Measurements from ENCODE around the gene FGF8. TPM values are rescaled to one million over a fixed set of nuclear protein-coding genes. Genes with fewer than 3 reads are reported as not detected.

FGF8 gene
- total and polyA plus RNA-seq, 2 of the 4 experiments (the other 2 are of a cell fraction), result 0.17 TPM; not detected in 1

- Histone ChIP-seq H3K9me3 (ENCODE audit: control insufficient read depth, insufficient read depth, low read length) (no peaks in the 10 kb centered on the region), H3K18ac (ENCODE audit: low read depth, low read length) (no peak overlapping the region), H3K4me1 (ENCODE audit: control insufficient read depth, insufficient read depth, low read length) (peaks cover 11% of the 10 kb centered on the region), H4K91ac (ENCODE audit: insufficient read depth, low read depth, low read length) (no peak overlapping the region), H3K14ac (replicated peaks; ENCODE audit: low read depth, low read length) (no peak overlapping the region), H4K5ac (ENCODE audit: low read depth, low read length) (no peak overlapping the region), H4K8ac (ENCODE audit: low read depth in 2 of 2, low read length in 2 of 2) (no peak overlapping the region), H2BK5ac (ENCODE audit: low read depth, low read length, poor library complexity, severe bottlenecking) (no peak overlapping the region), H2AK9ac (replicated peaks; ENCODE audit: low read depth, low read length, poor library complexity) (peak overlapping the region; percentile 75), H2BK20ac (ENCODE audit: low read depth, low read length) (no peak overlapping the region), H3K27ac (ENCODE audit: insufficient read depth, low read length) (no peak overlapping the region), H4K20me1 (ENCODE audit: insufficient read depth, low read length) (peaks cover 40% of the 10 kb centered on the region), H3K36me3 (ENCODE audit: control insufficient read depth, insufficient read depth, low read length) (peaks cover 6% of the 10 kb centered on the region), H3K4me3 (ENCODE audit: insufficient read depth, low read depth, low read length) (no peak overlapping the region), H3K9me1 (ENCODE audit: insufficient read depth, low read length) (no peaks in the 10 kb centered on the region), H3K23ac (ENCODE audit: low read depth, low read length) (no peak overlapping the region), H3K56ac (ENCODE audit: extremely low read depth, insufficient read depth, low read length) (no peak overlapping the region), H3K27me3 (ENCODE audit: control insufficient read depth, insufficient read depth, low read length) (peaks cover 19% of the 10 kb centered on the region), H3K9ac (ENCODE audit: low read depth, low read length) (no peak overlapping the region), H2AK5ac (ENCODE audit: low read depth, low read length) (0 out of 2 replicates have a peak overlapping the region, but pooled peaks have one; percentile 2), H2BK15ac (ENCODE audit: low read depth, low read length) (no peak overlapping the region), H2BK120ac (ENCODE audit: low read depth, low read length) (no peak overlapping the region), H3K4ac (ENCODE audit: low read depth, low read length) (no peak overlapping the region), H2AFZ (replicated peaks; ENCODE audit: low read length, poor library complexity) (peak overlapping the region; percentile 61), H3K79me1 (ENCODE audit: low read depth in 1 of 2, low read length in 2 of 2) (peaks cover 19 to 44% of the 10 kb centered on the region in 2 experiments; a peak in 3 of 4 replicates), H3K4me2 (ENCODE audit: low read depth, low read length) (no peak overlapping the region)
- CTCF ChIA-PET, result interaction anchor here (0.6 to 1.6 kb wide), 9 partner anchors 9 to 339 kb away, joined by 3 to 9 read pairs (median 4); no protein-coding TSS in a partner anchor
- 5% methylated on average over 2 of the region's 14 CpGs; no CpG with 5 or more reads in 1 of the 2 experiments for WGBS, 2 experiments (ENCODE audit: extremely low coverage in 2 of 2, insufficient read length in 1 of 2)
- DNase-seq, result peak; percentile 64
- TF ChIP-seq MAFK (IDR thresholded peaks at IDR 0.05; ENCODE audit: low read depth, low read length) (no peak), RCOR1 (IDR thresholded peaks at IDR 0.05; ENCODE audit: insufficient replicate concordance, low read length) (no peak), CHD1 (IDR thresholded peaks at IDR 0.05; ENCODE audit: low read depth, low read length) (no peak), NFE2L2 (IDR thresholded peaks at IDR 0.05; ENCODE audit: low read depth, low read length) (no peak), FOS (IDR thresholded peaks at IDR 0.05; ENCODE audit: low read depth, low read length) (no peak), CTCF (conservative IDR thresholded peaks at IDR 0.05; ENCODE audit: low read depth, low read length) (peak; percentile 93), RAD21 (IDR thresholded peaks at IDR 0.05; ENCODE audit: low read length) (peak; percentile 85), RFX5 (IDR thresholded peaks at IDR 0.05; ENCODE audit: low read depth, low read length) (no peak), POLR2A (IDR thresholded peaks at IDR 0.05; ENCODE audit: low read depth, low read length) (no peak), ELK1 (IDR thresholded peaks at IDR 0.05; ENCODE audit: borderline replicate concordance, low read depth, low read length) (no peak), SMC3 (IDR thresholded peaks at IDR 0.05; ENCODE audit: low read depth, low read length) (peak; percentile 89)
- no TSS peak for BruUV-seq (replicated peaks)
- POLR2A ChIA-PET (ENCODE audit: unreplicated experiment), result interaction anchor here (0.6 kb wide), 1 partner anchor 287 kb away, joined by 3 read pairs; no protein-coding TSS in a partner anchor
- intact Hi-C loops (cut with micrococcal nuclease), result loop anchor here (1.0 to 10.0 kb wide), 4 partner anchors 179 to 620 kb away; no protein-coding TSS in a partner anchor
- ATAC-seq (ENCODE audit: low read depth), result peak; percentile 76
- dilution Hi-C loops (cut with HindIII; ENCODE audit: low sequenced_read_pairs, unreplicated experiment), result no loop called here
- in situ Hi-C loops (cut with MboI; ENCODE audit: low sequenced_read_pairs), result loop anchor here (5.0 kb wide), 2 partner anchors 174 to 569 kb away; no protein-coding TSS in a partner anchor
Observed at GRCh38 chr10:101780818-101781654, 5.1 kb upstream of the FGF8 start.
